ENCODE data around the gene CLPSL2.

CLPSL2 gene

GRCh38 chr6:35777356-35778102 lies 1.1 kb downstream of the CLPSL2 start:
- Histone ChIP-seq H3K27me3 (ENCODE audit: low read depth, low read length) (peaks cover 4% of the 10 kb centered on the region), H3K4me3 (ENCODE audit: low read depth in 1 of 2, low read length in 2 of 2) (no peak overlapping the region)

DNA sequence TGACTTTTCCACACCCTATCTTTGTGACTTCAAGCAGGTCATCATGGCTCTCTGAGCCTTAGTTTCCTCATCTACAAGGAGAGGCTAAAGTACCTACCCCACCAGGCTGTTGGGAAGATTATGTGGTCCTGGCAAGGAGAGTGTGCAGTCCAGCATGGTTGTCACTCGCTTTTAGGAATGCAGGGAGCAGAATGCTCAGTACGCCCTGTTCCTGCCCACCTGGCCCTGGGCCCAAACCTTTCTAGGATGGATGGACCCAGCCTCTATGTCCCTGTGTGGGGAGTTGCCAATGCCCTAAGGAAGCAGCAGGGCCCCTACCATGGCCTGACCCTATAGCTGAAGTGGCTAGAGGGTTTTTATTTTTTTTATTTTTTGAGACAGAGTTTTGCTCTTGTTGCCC lies 2.0 kb downstream of the CLPSL2 start:
- H3K27ac ChIP-seq (ENCODE audit: low read length): no peak overlapping the region
- H3K4me3 ChIP-seq (ENCODE audit: low read depth in 1 of 2, low read length in 2 of 2): no peak overlapping the region
- H3K27me3 ChIP-seq (ENCODE audit: low read depth, low read length): peaks cover 4% of the 10 kb centered on the region
- H3K36me3 ChIP-seq (ENCODE audit: control insufficient read depth in 1 of 2, insufficient read depth in 2 of 2, low read length in 2 of 2): no peaks in the 10 kb centered on the region
- no peaks in the 10 kb centered on the region for H3K9me3 ChIP-seq (ENCODE audit: control insufficient read depth in 1 of 2, low read length in 2 of 2)
- H3K4me1 ChIP-seq (ENCODE audit: control insufficient read depth in 1 of 2, insufficient read depth in 2 of 2, low read length in 2 of 2): peaks cover 0 to 4% of the 10 kb centered on the region in 2 donors

More at GRCh38 chr6:35777356-35778102, 1.1 kb downstream of the CLPSL2 start:
- no peaks in the 10 kb centered on the region for H3K9me3 ChIP-seq (ENCODE audit: control insufficient read depth in 1 of 2, low read length in 2 of 2)
- H3K36me3 ChIP-seq (ENCODE audit: control insufficient read depth in 1 of 2, insufficient read depth in 2 of 2, low read length in 2 of 2): no peaks in the 10 kb centered on the region
- H3K27ac ChIP-seq (ENCODE audit: low read length): no peak overlapping the region
- peaks cover 0 to 4% of the 10 kb centered on the region in 2 donors for H3K4me1 ChIP-seq (ENCODE audit: control insufficient read depth in 1 of 2, insufficient read depth in 2 of 2, low read length in 2 of 2)

- no peak within 1 kb of the TSS for H3K27ac ChIP-seq (ENCODE audit: low read length)
- peaks cover 0 to 4% of the 10 kb centered on the region in 2 donors for H3K4me1 ChIP-seq (ENCODE audit: control insufficient read depth in 1 of 2, insufficient read depth in 2 of 2, low read length in 2 of 2)
- peaks cover 4% of the 10 kb centered on the region for H3K27me3 ChIP-seq (ENCODE audit: low read depth, low read length)
- H3K9me3 ChIP-seq (ENCODE audit: control insufficient read depth in 1 of 2, low read length in 2 of 2): no peaks in the 10 kb centered on the region
- no peak within 1 kb of the TSS for H3K4me3 ChIP-seq (ENCODE audit: low read depth in 1 of 2, low read length in 2 of 2)
- H3K36me3 ChIP-seq (ENCODE audit: control insufficient read depth in 1 of 2, insufficient read depth in 2 of 2, low read length in 2 of 2): no peaks in the 10 kb centered on the region
These were observed 4.3 kb downstream of the CLPSL2 start, which contains the start of gene CLPSL1 for GRCh38 chr6:35780719-35781118. Gene CLPSL1 (plus strand): TSS chr6:35781019. CDS start chr6:35781111, 92 bp downstream.

DNA sequence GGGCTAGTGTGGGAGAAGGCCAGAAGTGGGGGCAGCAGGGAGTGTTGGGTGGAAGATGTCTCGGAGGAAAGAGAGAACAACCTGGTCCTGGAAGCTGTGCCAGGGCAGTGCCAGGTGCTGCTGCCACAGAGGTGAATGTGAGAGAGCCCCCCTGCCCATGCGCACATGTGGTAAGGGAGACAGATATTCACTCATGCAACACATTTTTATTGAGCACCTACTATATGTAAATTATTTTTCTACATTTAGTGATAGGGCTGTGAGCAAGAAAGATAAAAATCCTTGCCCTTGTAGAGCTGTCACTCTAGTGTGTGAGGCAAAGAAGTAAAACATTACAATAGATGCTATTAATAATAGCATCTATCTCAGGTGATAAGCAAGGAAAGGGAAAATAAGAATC lies 4.9 kb downstream of the CLPSL2 start:
- Histone ChIP-seq H3K9me3 (ENCODE audit: control insufficient read depth in 1 of 2, low read length in 2 of 2) (no peaks in the 10 kb centered on the region), H3K36me3 (ENCODE audit: control insufficient read depth in 1 of 2, insufficient read depth in 2 of 2, low read length in 2 of 2) (no peaks in the 10 kb centered on the region), H3K4me3 (ENCODE audit: low read depth in 1 of 2, low read length in 2 of 2) (no peak overlapping the region), H3K27ac (ENCODE audit: low read length) (no peak overlapping the region), H3K27me3 (ENCODE audit: low read depth, low read length) (peaks cover 4% of the 10 kb centered on the region), H3K4me1 (ENCODE audit: control insufficient read depth in 1 of 2, insufficient read depth in 2 of 2, low read length in 2 of 2) (peaks cover 0 to 3% of the 10 kb centered on the region in 2 donors)

- H3K4me1 ChIP-seq (ENCODE audit: control insufficient read depth in 1 of 2, insufficient read depth in 2 of 2, low read length in 2 of 2): no peaks in the 10 kb centered on the region
- no peaks in the 10 kb centered on the region for H3K36me3 ChIP-seq (ENCODE audit: control insufficient read depth in 1 of 2, insufficient read depth in 2 of 2, low read length in 2 of 2)
- H3K27ac ChIP-seq (ENCODE audit: low read length): no peak overlapping the region
- no peaks in the 10 kb centered on the region for H3K9me3 ChIP-seq (ENCODE audit: control insufficient read depth in 1 of 2, low read length in 2 of 2)
- no peak overlapping the region for H3K4me3 ChIP-seq (ENCODE audit: low read depth in 1 of 2, low read length in 2 of 2)
- peaks cover 14% of the 10 kb centered on the region for H3K27me3 ChIP-seq (ENCODE audit: low read depth, low read length)
These were observed 6.0 kb downstream of the CLPSL2 start for GRCh38 chr6:35782424-35782823.

GRCh38 chr6:35784200-35784599 lies 7.8 kb downstream of the CLPSL2 start:
- no peaks in the 10 kb centered on the region for H3K4me1 ChIP-seq (ENCODE audit: control insufficient read depth in 1 of 2, insufficient read depth in 2 of 2, low read length in 2 of 2)
- H3K27ac ChIP-seq (ENCODE audit: low read length): no peak overlapping the region
- no peaks in the 10 kb centered on the region for H3K36me3 ChIP-seq (ENCODE audit: control insufficient read depth in 1 of 2, insufficient read depth in 2 of 2, low read length in 2 of 2)
- H3K27me3 ChIP-seq (ENCODE audit: low read depth, low read length): peaks cover 26% of the 10 kb centered on the region
- no peak overlapping the region for H3K4me3 ChIP-seq (ENCODE audit: low read depth in 1 of 2, low read length in 2 of 2)
- no peaks in the 10 kb centered on the region for H3K9me3 ChIP-seq (ENCODE audit: control insufficient read depth in 1 of 2, low read length in 2 of 2)

DNA sequence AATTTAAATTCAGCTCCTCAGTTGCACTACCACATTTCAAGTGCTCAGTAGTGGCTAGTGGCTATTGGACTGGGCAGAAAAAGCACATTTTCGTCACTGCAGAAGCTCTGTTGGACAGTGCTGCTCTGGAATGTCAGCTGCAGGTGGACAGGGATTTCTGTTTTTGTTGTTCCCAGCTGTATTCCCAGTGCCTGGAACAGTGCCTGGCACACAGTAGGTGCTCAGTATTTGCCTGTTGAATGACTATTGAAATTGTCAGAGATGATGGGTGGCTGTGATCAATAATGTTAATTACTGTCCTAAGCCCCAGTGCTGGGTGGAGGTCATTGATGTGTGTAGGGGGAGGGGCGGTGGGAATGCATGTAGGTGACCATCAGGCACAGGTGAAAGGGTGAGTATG lies 9.9 kb downstream of the CLPSL2 start:
- no peak overlapping the region for H3K27ac ChIP-seq (ENCODE audit: low read length)
- no peaks in the 10 kb centered on the region for H3K36me3 ChIP-seq (ENCODE audit: control insufficient read depth in 1 of 2, insufficient read depth in 2 of 2, low read length in 2 of 2)
- H3K4me3 ChIP-seq (ENCODE audit: low read depth in 1 of 2, low read length in 2 of 2): no peak overlapping the region
- no peaks in the 10 kb centered on the region for H3K9me3 ChIP-seq (ENCODE audit: control insufficient read depth in 1 of 2, low read length in 2 of 2)
- peaks cover 22% of the 10 kb centered on the region for H3K27me3 ChIP-seq (ENCODE audit: low read depth, low read length)
- no peaks in the 10 kb centered on the region for H3K4me1 ChIP-seq (ENCODE audit: control insufficient read depth in 1 of 2, insufficient read depth in 2 of 2, low read length in 2 of 2)

GRCh38 chr6:35786810-35787209 lies 10.4 kb downstream of the CLPSL2 start:
- no peaks in the 10 kb centered on the region for H3K4me1 ChIP-seq (ENCODE audit: control insufficient read depth in 1 of 2, insufficient read depth in 2 of 2, low read length in 2 of 2)
- H3K27me3 ChIP-seq (ENCODE audit: low read depth, low read length): peaks cover 22% of the 10 kb centered on the region
- no peak overlapping the region for H3K27ac ChIP-seq (ENCODE audit: low read length)
- H3K36me3 ChIP-seq (ENCODE audit: control insufficient read depth in 1 of 2, insufficient read depth in 2 of 2, low read length in 2 of 2): no peaks in the 10 kb centered on the region
- no peaks in the 10 kb centered on the region for H3K9me3 ChIP-seq (ENCODE audit: control insufficient read depth in 1 of 2, low read length in 2 of 2)
- H3K4me3 ChIP-seq (ENCODE audit: low read depth in 1 of 2, low read length in 2 of 2): no peak overlapping the region

DNA sequence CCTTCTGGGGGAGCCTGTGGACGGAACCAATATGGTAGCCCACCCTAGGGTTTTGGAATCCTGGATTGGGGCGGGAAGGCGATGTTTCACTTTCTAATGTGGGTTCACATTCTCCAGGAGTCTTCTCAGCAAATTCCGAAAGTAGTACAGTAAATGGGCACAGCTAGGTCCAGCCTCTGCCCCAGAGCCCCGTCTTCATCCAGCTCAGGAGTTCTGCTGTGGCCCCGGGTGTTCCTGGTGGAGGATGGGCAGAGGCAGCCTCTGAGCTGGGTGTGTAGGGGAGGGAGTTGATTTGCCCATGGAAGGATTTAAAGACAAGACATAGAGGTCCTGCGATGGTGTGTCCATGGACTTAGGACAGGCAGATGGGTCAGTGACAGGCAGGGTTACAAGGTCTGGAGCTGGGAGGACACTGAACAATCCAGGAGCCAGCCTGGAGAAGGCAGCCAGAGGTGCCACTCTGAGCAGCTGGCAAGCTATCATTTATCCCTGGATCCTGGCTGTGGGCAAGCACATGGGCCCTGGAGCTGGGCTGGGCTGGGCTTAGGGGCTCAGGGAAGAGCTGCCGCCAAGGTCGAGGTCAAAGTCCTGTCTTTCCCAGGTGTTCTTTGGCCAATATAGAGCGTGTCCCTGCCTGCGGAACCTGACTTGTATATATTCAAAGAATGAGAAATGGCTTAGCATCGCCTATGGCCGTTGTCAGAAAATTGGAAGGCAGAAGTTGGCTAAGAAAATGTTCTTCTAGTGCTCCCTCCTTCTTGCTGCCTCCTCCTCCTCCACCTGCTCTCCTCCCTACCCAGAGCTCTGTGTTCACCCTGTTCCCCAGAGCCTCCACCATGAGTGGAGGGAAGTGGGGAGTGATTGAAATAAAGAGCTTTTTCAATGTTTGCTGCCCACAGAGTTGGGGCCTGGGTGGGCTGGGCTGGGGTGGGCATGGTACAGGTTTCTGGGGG lies 11.1 kb downstream of the CLPSL2 start:
- Histone ChIP-seq H3K36me3 (ENCODE audit: control insufficient read depth in 1 of 2, insufficient read depth in 2 of 2, low read length in 2 of 2) (no peaks in the 10 kb centered on the region), H3K27ac (ENCODE audit: low read length) (no peak overlapping the region), H3K4me1 (ENCODE audit: control insufficient read depth in 1 of 2, insufficient read depth in 2 of 2, low read length in 2 of 2) (no peaks in the 10 kb centered on the region), H3K9me3 (ENCODE audit: control insufficient read depth in 1 of 2, low read length in 2 of 2) (no peaks in the 10 kb centered on the region), H3K4me3 (ENCODE audit: low read depth in 1 of 2, low read length in 2 of 2) (no peak overlapping the region), H3K27me3 (ENCODE audit: low read depth, low read length) (peaks cover 22% of the 10 kb centered on the region)

- H3K4me3 ChIP-seq (ENCODE audit: low read depth in 1 of 2, low read length in 2 of 2): no peak overlapping the region
- H3K36me3 ChIP-seq (ENCODE audit: control insufficient read depth in 1 of 2, insufficient read depth in 2 of 2, low read length in 2 of 2): no peaks in the 10 kb centered on the region
- no peak overlapping the region for H3K27ac ChIP-seq (ENCODE audit: low read length)
- peaks cover 22% of the 10 kb centered on the region for H3K27me3 ChIP-seq (ENCODE audit: low read depth, low read length)
- no peaks in the 10 kb centered on the region for H3K4me1 ChIP-seq (ENCODE audit: control insufficient read depth in 1 of 2, insufficient read depth in 2 of 2, low read length in 2 of 2)
- no peaks in the 10 kb centered on the region for H3K9me3 ChIP-seq (ENCODE audit: control insufficient read depth in 1 of 2, low read length in 2 of 2)
These were observed 12.1 kb downstream of the CLPSL2 start for GRCh38 chr6:35788423-35788982.

- Histone ChIP-seq H3K9me3 (ENCODE audit: control insufficient read depth in 1 of 2, low read length in 2 of 2) (no peaks in the 10 kb centered on the region), H3K27ac (ENCODE audit: low read length) (no peak overlapping the region), H3K4me1 (ENCODE audit: control insufficient read depth in 1 of 2, insufficient read depth in 2 of 2, low read length in 2 of 2) (no peaks in the 10 kb centered on the region), H3K27me3 (ENCODE audit: low read depth, low read length) (peaks cover 22% of the 10 kb centered on the region), H3K4me3 (ENCODE audit: low read depth in 1 of 2, low read length in 2 of 2) (no peak overlapping the region), H3K36me3 (ENCODE audit: control insufficient read depth in 1 of 2, insufficient read depth in 2 of 2, low read length in 2 of 2) (no peaks in the 10 kb centered on the region)
These were observed 14.3 kb downstream of the CLPSL2 start for GRCh38 chr6:35790683-35791082.

All from muscle layer of duodenum (tissue), 2 donors.